Stimulated activated naive B cell treated with anti-CD40 and anti-IgM and Interleukin-4, amounts not matched to agents 10 μg/mL and 1 μg/mL and 100 μg/mL, for 72 hours (primary cell): Measurements from ENCODE around the gene LSM11.
"Not testable (repeated sequence)": the region's sequence is repeated elsewhere in the genome, so short reads cannot be mapped to it uniquely, and the experiment has no call there.

Experiments
- ATAC-seq, 2 donors: fragments of 150-1000 bp; cut with Tn5 transposase; replicated peaks; 2 replicates each; pipeline ENCODE4 v1.10.0; 2021; ENCODE audit warnings: moderate library complexity in 1 of 2
- DNase-seq: peaks from one replicate; pipeline ENCODE4 v3.0.0; 2021
- H3K27ac Mint-ChIP-seq: one replicate; pipeline ENCODE4 v1.8.0; 2022; ENCODE audit warnings: mild to moderate bottlenecking, mixed read lengths
- H3K27me3 Mint-ChIP-seq, 2 donors: one replicate each; pipeline ENCODE4 v1.8.0; 2022; ENCODE audit warnings: mixed read lengths in 2 of 2
- H3K36me3 Mint-ChIP-seq, 2 donors: one replicate each; pipeline ENCODE4 v1.8.0; 2022; ENCODE audit warnings: mixed read lengths in 2 of 2, mild to moderate bottlenecking in 1 of 2
- H3K4me1 Mint-ChIP-seq, 2 donors: one replicate each; pipeline ENCODE4 v1.8.0; 2022; ENCODE audit warnings: mixed read lengths in 2 of 2, mild to moderate bottlenecking in 1 of 2
- H3K4me3 Mint-ChIP-seq, 2 donors: one replicate each; pipeline ENCODE4 v1.8.0; 2022; ENCODE audit warnings: mild to moderate bottlenecking in 2 of 2, mixed read lengths in 2 of 2, moderate library complexity in 1 of 2
- H3K9me3 Mint-ChIP-seq, 2 donors: one replicate each; pipeline ENCODE4 v1.8.0; 2022; ENCODE audit warnings: mixed read lengths in 2 of 2, mild to moderate bottlenecking in 1 of 2

The LSM11 gene

GRCh38 chr5:157722895-157723294 lies 20.6 kb upstream of the LSM11 start:
- Mint-ChIP-seq H3K4me1 (peaks cover 25 to 28% of the 10 kb centered on the region in 2 donors), H3K36me3 (peaks cover 11 to 22% of the 10 kb centered on the region in 2 donors)
- H3K9me3 Mint-ChIP-seq, H3K27ac Mint-ChIP-seq, H3K27me3 Mint-ChIP-seq, DNase-seq, ATAC-seq, H3K4me3 Mint-ChIP-seq: not testable (repeated sequence)

- not testable (repeated sequence) for H3K27ac Mint-ChIP-seq, H3K9me3 Mint-ChIP-seq, DNase-seq, ATAC-seq, H3K27me3 Mint-ChIP-seq, H3K4me3 Mint-ChIP-seq
- H3K36me3 Mint-ChIP-seq = peaks cover 9 to 21% of the 10 kb centered on the region in 2 donors
- peaks cover 22 to 38% of the 10 kb centered on the region in 2 donors for H3K4me1 Mint-ChIP-seq
Observed at GRCh38 chr5:157726607-157727006, 16.9 kb upstream of the LSM11 start.

- not testable (repeated sequence) for ATAC-seq, H3K9me3 Mint-ChIP-seq, H3K4me3 Mint-ChIP-seq, DNase-seq, H3K27ac Mint-ChIP-seq, H3K27me3 Mint-ChIP-seq
- Mint-ChIP-seq H3K4me1 (peaks cover 27 to 45% of the 10 kb centered on the region in 2 donors), H3K36me3 (peaks cover 7 to 24% of the 10 kb centered on the region in 2 donors)
Observed at GRCh38 chr5:157727858-157728257, 15.7 kb upstream of the LSM11 start.

- DNase-seq (no peak), ATAC-seq (peak; percentile 78 to 79)
- peaks cover 0 to 7% of the 10 kb centered on the region in 2 donors for H3K9me3 Mint-ChIP-seq
- H3K36me3 Mint-ChIP-seq = peaks cover 13 to 31% of the 10 kb centered on the region in 2 donors
- no peak overlapping the region for H3K4me3 Mint-ChIP-seq
- peak overlapping the region; percentile 67 for H3K27ac Mint-ChIP-seq
- H3K4me1 Mint-ChIP-seq = peaks cover 22 to 34% of the 10 kb centered on the region in 2 donors
- H3K27me3 Mint-ChIP-seq = no peaks in the 10 kb centered on the region
Observed at GRCh38 chr5:157729858-157730257, 13.7 kb upstream of the LSM11 start.

GRCh38 chr5:157730900-157731271 lies 12.6 kb upstream of the LSM11 start:
- Mint-ChIP-seq H3K9me3 (peaks cover 0 to 4% of the 10 kb centered on the region in 2 donors), H3K4me3 (peak overlapping the region; percentile 94 to 95), H3K27me3 (no peaks in the 10 kb centered on the region), H3K27ac (peak overlapping the region; percentile 99), H3K36me3 (peaks cover 10 to 25% of the 10 kb centered on the region in 2 donors), H3K4me1 (peaks cover 16 to 26% of the 10 kb centered on the region in 2 donors)
- DNase-seq (no peak), ATAC-seq (no peak)

GRCh38 chr5:157731272-157732129 lies 12.0 kb upstream of the LSM11 start, which contains the start of gene THG1L:
THG1L (plus strand) TSS chr5:157731420; CDS start chr5:157731441, 21 bp downstream.
- ATAC-seq (peak; percentile 93), DNase-seq (peak; percentile 99)
- Mint-ChIP-seq H3K9me3 (no peaks in the 10 kb centered on the region), H3K36me3 (peaks cover 17 to 26% of the 10 kb centered on the region in 2 donors), H3K27me3 (no peaks in the 10 kb centered on the region), H3K4me1 (peaks cover 12 to 26% of the 10 kb centered on the region in 2 donors), H3K27ac (peak within 1 kb of the TSS; percentile 99), H3K4me3 (peak within 1 kb of the TSS; percentile 94 to 95)

- H3K27ac Mint-ChIP-seq = no peak overlapping the region
Observed at GRCh38 chr5:157732130-157732514, 11.4 kb upstream of the LSM11 start.

GRCh38 chr5:157732596-157733262 lies 10.8 kb upstream of the LSM11 start:
- Mint-ChIP-seq H3K4me3 (no peak overlapping the region), H3K27ac (peak overlapping the region; percentile 25), H3K36me3 (peaks cover 19 to 29% of the 10 kb centered on the region in 2 donors), H3K27me3 (no peaks in the 10 kb centered on the region), H3K9me3 (no peaks in the 10 kb centered on the region), H3K4me1 (peaks cover 10 to 26% of the 10 kb centered on the region in 2 donors)
- no peak for DNase-seq
- ATAC-seq = no peak

More at GRCh38 chr5:157732130-157732514, 11.4 kb upstream of the LSM11 start:
- H3K4me3 Mint-ChIP-seq = peak overlapping the region; percentile 94 to 95
- DNase-seq (no peak), ATAC-seq (no peak)
- H3K9me3 Mint-ChIP-seq = no peaks in the 10 kb centered on the region
- H3K27me3 Mint-ChIP-seq = no peaks in the 10 kb centered on the region
- peaks cover 10 to 26% of the 10 kb centered on the region in 2 donors for H3K4me1 Mint-ChIP-seq
- peaks cover 19 to 27% of the 10 kb centered on the region in 2 donors for H3K36me3 Mint-ChIP-seq

- H3K4me3 Mint-ChIP-seq = no peak overlapping the region
- ATAC-seq (no peak), DNase-seq (no peak)
- peaks cover 21 to 37% of the 10 kb centered on the region in 2 donors for H3K36me3 Mint-ChIP-seq
- no peaks in the 10 kb centered on the region for H3K27me3 Mint-ChIP-seq
- no peaks in the 10 kb centered on the region for H3K9me3 Mint-ChIP-seq
- H3K4me1 Mint-ChIP-seq = peaks cover 10 to 23% of the 10 kb centered on the region in 2 donors
- no peak overlapping the region for H3K27ac Mint-ChIP-seq
Observed at GRCh38 chr5:157734436-157734835, 9.1 kb upstream of the LSM11 start.

GRCh38 chr5:157735991-157736390 lies 7.5 kb upstream of the LSM11 start:
- Mint-ChIP-seq H3K4me3 (no peak overlapping the region), H3K27me3 (no peaks in the 10 kb centered on the region), H3K27ac (no peak overlapping the region), H3K4me1 (peaks cover 9 to 12% of the 10 kb centered on the region in 2 donors), H3K9me3 (no peaks in the 10 kb centered on the region), H3K36me3 (peaks cover 24 to 44% of the 10 kb centered on the region in 2 donors)
- DNase-seq = no peak
- ATAC-seq = no peak

GRCh38 chr5:157739388-157740228 lies 3.9 kb upstream of the LSM11 start:
- no peak overlapping the region for H3K4me3 Mint-ChIP-seq
- H3K4me1 Mint-ChIP-seq = peaks cover 11 to 12% of the 10 kb centered on the region in 2 donors
- no peaks in the 10 kb centered on the region for H3K9me3 Mint-ChIP-seq
- no peak overlapping the region for H3K27ac Mint-ChIP-seq
- H3K27me3 Mint-ChIP-seq = no peaks in the 10 kb centered on the region
- H3K36me3 Mint-ChIP-seq = peaks cover 15 to 30% of the 10 kb centered on the region in 2 donors
- no peak for ATAC-seq
- no peak for DNase-seq

GRCh38 chr5:157740229-157740610 lies 3.3 kb upstream of the LSM11 start:
- no peak overlapping the region for H3K27ac Mint-ChIP-seq
- peaks cover 15 to 17% of the 10 kb centered on the region in 2 donors for H3K4me1 Mint-ChIP-seq
- H3K9me3 Mint-ChIP-seq = no peaks in the 10 kb centered on the region
- H3K4me3 Mint-ChIP-seq = no peak overlapping the region
- H3K36me3 Mint-ChIP-seq = peaks cover 14 to 30% of the 10 kb centered on the region in 2 donors
- no peaks in the 10 kb centered on the region for H3K27me3 Mint-ChIP-seq
- DNase-seq = no peak
- no peak for ATAC-seq

- H3K9me3 Mint-ChIP-seq = no peaks in the 10 kb centered on the region
- peaks cover 18 to 20% of the 10 kb centered on the region in 2 donors for H3K4me1 Mint-ChIP-seq
- no peak overlapping the region for H3K27ac Mint-ChIP-seq
- DNase-seq (no peak), ATAC-seq (no peak)
- no peak overlapping the region for H3K4me3 Mint-ChIP-seq
- H3K36me3 Mint-ChIP-seq = peaks cover 11 to 30% of the 10 kb centered on the region in 2 donors
- H3K27me3 Mint-ChIP-seq = no peaks in the 10 kb centered on the region
Observed at GRCh38 chr5:157741131-157741530, 2.4 kb upstream of the LSM11 start.
